ENCODE results near the gene NPM3. TPM values are rescaled to one million over a fixed set of nuclear protein-coding genes. Genes with fewer than 3 reads are reported as not detected.

NPM3 gene
- polyA plus RNA-seq (ENCODE audit: insufficient read length in 4 of 4): 10 to 100 TPM; 54.1 to 72.3 (median 61.8) TPM

GRCh38 chr10:101782811-101783735, at the start of gene NPM3:
NPM3 (minus strand) TSS chr10:101783446; CDS start chr10:101783390, 56 bp downstream.
- peak; percentile 60 to 74 (median 68) for DNase-seq (ENCODE audit: low read depth in 4 of 4, low spot score in 3 of 4)

GRCh38 chr10:101832325-101832771, 49.1 kb upstream of the NPM3 start:
- no peak for DNase-seq (ENCODE audit: low read depth in 4 of 4, low spot score in 3 of 4)

- DNase-seq (ENCODE audit: low read depth in 4 of 4, low spot score in 3 of 4): no peak
Observed at GRCh38 chr10:101831169-101831811, 48.0 kb upstream of the NPM3 start.

GRCh38 chr10:101830322-101831168, 47.3 kb upstream of the NPM3 start:
- peak in 3 of 4 donors; percentile 72 to 77 (median 75) for DNase-seq (ENCODE audit: low read depth in 4 of 4, low spot score in 3 of 4)

GRCh38 chr10:101829561-101830315, 46.5 kb upstream of the NPM3 start:
- DNase-seq (ENCODE audit: low read depth in 4 of 4, low spot score in 3 of 4): no peak

- no peak for DNase-seq (ENCODE audit: low read depth in 4 of 4, low spot score in 3 of 4)
Observed at GRCh38 chr10:101828766-101829551, 45.7 kb upstream of the NPM3 start.

- no peak for DNase-seq (ENCODE audit: low read depth in 4 of 4, low spot score in 3 of 4)
Observed at GRCh38 chr10:101827919-101828600, 44.8 kb upstream of the NPM3 start.

- DNase-seq (ENCODE audit: low read depth in 4 of 4, low spot score in 3 of 4): no peak
Observed at GRCh38 chr10:101826852-101827434, 43.7 kb upstream of the NPM3 start.

GRCh38 chr10:101824736-101825135, 41.5 kb upstream of the NPM3 start:
- DNase-seq (ENCODE audit: low read depth in 4 of 4, low spot score in 3 of 4): no peak

- no peak for DNase-seq (ENCODE audit: low read depth in 4 of 4, low spot score in 3 of 4)
Observed at GRCh38 chr10:101818872-101819633, 35.8 kb upstream of the NPM3 start.

GRCh38 chr10:101818119-101818871, 35.0 kb upstream of the NPM3 start, which contains the start of gene OGA:
OGA (minus strand) TSS chr10:101818444; CDS start chr10:101818022, 422 bp downstream.
- DNase-seq (ENCODE audit: low read depth in 4 of 4, low spot score in 3 of 4): peak; percentile 95 to 98 (median 96)

GRCh38 chr10:101817337-101818118, 34.3 kb upstream of the NPM3 start:
- DNase-seq (ENCODE audit: low read depth in 4 of 4, low spot score in 3 of 4): peak in 3 of 4 donors; percentile 65 to 84 (median 73)

- no peak for DNase-seq (ENCODE audit: low read depth in 4 of 4, low spot score in 3 of 4)
Observed at GRCh38 chr10:101816913-101817336, 33.7 kb upstream of the NPM3 start.

- DNase-seq (ENCODE audit: low read depth in 4 of 4, low spot score in 3 of 4): no peak
Observed at GRCh38 chr10:101816376-101816775, 33.1 kb upstream of the NPM3 start.

- no peak for DNase-seq (ENCODE audit: low read depth in 4 of 4, low spot score in 3 of 4)
Observed at GRCh38 chr10:101814466-101815071, 31.3 kb upstream of the NPM3 start.

All from right renal pelvis (tissue), 4 donors.